HEK293 (cell line): ENCODE measurements around the gene ZNF419.

Experiments
- GLI2 ChIP-seq: fragments of 450-650 bp; formaldehyde crosslinking; IDR thresholded peaks from 2 replicates; pipeline ENCODE4; 2017; ENCODE audit warnings: missing biosample characterization, missing genetic modification characterization, low read depth, borderline replicate concordance
- HOXC10 ChIP-seq: sonication (generic); formaldehyde crosslinking; IDR thresholded peaks from 2 replicates; pipeline ENCODE4 v1.8.1; 2023; ENCODE audit warnings: mild to moderate bottlenecking, missing genetic modification reagents
- IKZF3 ChIP-seq: fragments of 450-650 bp; IDR thresholded peaks from 2 replicates; pipeline ENCODE4 v1.5.0; 2018; ENCODE audit warnings: missing biosample characterization, mild to moderate bottlenecking, missing genetic modification characterization, moderate library complexity
- KLF1 ChIP-seq: fragments of 450-650 bp; formaldehyde crosslinking; IDR thresholded peaks from 2 replicates; pipeline ENCODE4 v1.5.1; 2016; ENCODE audit warnings: missing biosample characterization, missing genetic modification characterization
- KLF8 ChIP-seq: fragments of 450-650 bp; formaldehyde crosslinking; IDR thresholded peaks from 2 replicates; pipeline ENCODE4 v1.5.1; 2016; ENCODE audit warnings: missing biosample characterization, missing genetic modification characterization
- MYNN ChIP-seq: fragments of 450-650 bp; formaldehyde crosslinking; IDR thresholded peaks from 2 replicates; pipeline ENCODE4 v1.5.1; 2016; ENCODE audit warnings: missing biosample characterization, missing genetic modification characterization, borderline replicate concordance
- OVOL3 ChIP-seq: fragments of 450-650 bp; formaldehyde crosslinking; IDR thresholded peaks from 2 replicates; pipeline ENCODE4 v1.5.1; 2016; ENCODE audit warnings: missing biosample characterization, missing genetic modification characterization
- RBAK ChIP-seq: fragments of 450-650 bp; formaldehyde crosslinking; IDR thresholded peaks from 2 replicates; pipeline ENCODE4 v1.5.1; 2016; ENCODE audit warnings: missing biosample characterization, missing genetic modification characterization
- SCRT2 ChIP-seq: fragments of 450-650 bp; formaldehyde crosslinking; IDR thresholded peaks from 2 replicates; pipeline ENCODE4 v1.5.1; 2016; ENCODE audit warnings: missing biosample characterization, missing genetic modification characterization
- SETDB1 ChIP-seq: IDR thresholded peaks from one replicate; pipeline ENCODE4 v1.6.1; 2017; ENCODE audit warnings: mild to moderate bottlenecking, low read length, moderate library complexity, mixed read lengths; ENCODE audit not compliant: insufficient read length
- SP3 ChIP-seq: fragments of 450-650 bp; formaldehyde crosslinking; IDR thresholded peaks from 2 replicates; pipeline ENCODE4 v1.5.1; 2016; ENCODE audit warnings: missing biosample characterization, missing genetic modification characterization
- YY1 ChIP-seq: fragments of 450-650 bp; formaldehyde crosslinking; IDR thresholded peaks from 2 replicates; pipeline ENCODE4 v1.5.1; 2018; ENCODE audit warnings: missing biosample characterization, missing genetic modification characterization
- YY2 ChIP-seq: fragments of 450-650 bp; formaldehyde crosslinking; IDR thresholded peaks from 2 replicates; pipeline ENCODE4 v1.5.1; 2016; ENCODE audit warnings: missing biosample characterization, missing genetic modification characterization
- ZBTB17 ChIP-seq: fragments of 450-650 bp; formaldehyde crosslinking; IDR thresholded peaks from 2 replicates; pipeline ENCODE4 v1.5.1; 2016; ENCODE audit warnings: missing biosample characterization, missing genetic modification characterization
- ZFP69B ChIP-seq: fragments of 450-650 bp; formaldehyde crosslinking; IDR thresholded peaks from 2 replicates; pipeline ENCODE4 v1.5.1; 2016; ENCODE audit warnings: missing biosample characterization, missing genetic modification characterization
- ZNF311 ChIP-seq: fragments of 450-650 bp; formaldehyde crosslinking; IDR thresholded peaks from 2 replicates; pipeline ENCODE4 v1.5.1; 2017; ENCODE audit warnings: missing biosample characterization, missing genetic modification characterization, borderline replicate concordance
- ZNF335 ChIP-seq: fragments of 450-650 bp; formaldehyde crosslinking; conservative IDR thresholded peaks from 2 replicates; pipeline ENCODE4 v1.5.1; 2016; ENCODE audit warnings: missing biosample characterization, missing genetic modification characterization
- ZNF341 ChIP-seq: fragments of 450-650 bp; formaldehyde crosslinking; IDR thresholded peaks from 2 replicates; pipeline ENCODE4; 2016; ENCODE audit warnings: low read depth, missing biosample characterization, missing genetic modification characterization
- ZNF394 ChIP-seq: fragments of 450-650 bp; formaldehyde crosslinking; IDR thresholded peaks from 2 replicates; pipeline ENCODE4 v1.5.1; 2016; ENCODE audit warnings: missing biosample characterization, missing genetic modification characterization, mild to moderate bottlenecking, moderate library complexity, borderline replicate concordance
- ZNF530 ChIP-seq: fragments of 450-650 bp; formaldehyde crosslinking; IDR thresholded peaks from 2 replicates; pipeline ENCODE4 v1.5.1; 2016; ENCODE audit warnings: low read depth, missing biosample characterization, missing genetic modification characterization
- ZNF76 ChIP-seq: fragments of 450-650 bp; formaldehyde crosslinking; IDR thresholded peaks from 2 replicates; pipeline ENCODE4; 2016; ENCODE audit warnings: low read depth, missing biosample characterization, missing genetic modification characterization, borderline replicate concordance
- ZXDB ChIP-seq: fragments of 450-650 bp; formaldehyde crosslinking; IDR thresholded peaks from 2 replicates; pipeline ENCODE4 v1.5.1; 2016; ENCODE audit warnings: missing biosample characterization, missing genetic modification characterization
- TF ChIP-seq, protein P1 (sequence below): fragments of 450-650 bp; formaldehyde crosslinking; IDR thresholded peaks from 2 replicates; pipeline ENCODE4 v1.5.1; 2016; ENCODE audit warnings: missing biosample characterization, missing genetic modification characterization
- TF ChIP-seq, protein P2 (sequence below): fragments of 450-650 bp; formaldehyde crosslinking; IDR thresholded peaks from 2 replicates; pipeline ENCODE4 v1.5.1; 2016; ENCODE audit warnings: missing biosample characterization, missing genetic modification characterization
- TF ChIP-seq, protein P3 (sequence below): fragments of 450-650 bp; formaldehyde crosslinking; IDR thresholded peaks from 2 replicates; pipeline ENCODE4 v1.5.1; 2016; ENCODE audit warnings: missing biosample characterization, missing genetic modification characterization
- TF ChIP-seq, protein P4 (sequence below): fragments of 450-650 bp; formaldehyde crosslinking; IDR thresholded peaks from 2 replicates; pipeline ENCODE4 v1.5.1; 2016; ENCODE audit warnings: missing biosample characterization, missing genetic modification characterization
- TF ChIP-seq, protein P5 (sequence below): fragments of 450-650 bp; formaldehyde crosslinking; optimal IDR thresholded peaks from 2 replicates; pipeline ENCODE3; 2016; ENCODE audit warnings: missing biosample characterization, mild to moderate bottlenecking, missing genetic modification characterization
- TF ChIP-seq, protein P6 (sequence below): fragments of 450-650 bp; formaldehyde crosslinking; IDR thresholded peaks from 2 replicates; pipeline ENCODE4 v1.5.1; 2016; ENCODE audit warnings: missing biosample characterization, missing genetic modification characterization

The ZNF419 gene

DNA sequence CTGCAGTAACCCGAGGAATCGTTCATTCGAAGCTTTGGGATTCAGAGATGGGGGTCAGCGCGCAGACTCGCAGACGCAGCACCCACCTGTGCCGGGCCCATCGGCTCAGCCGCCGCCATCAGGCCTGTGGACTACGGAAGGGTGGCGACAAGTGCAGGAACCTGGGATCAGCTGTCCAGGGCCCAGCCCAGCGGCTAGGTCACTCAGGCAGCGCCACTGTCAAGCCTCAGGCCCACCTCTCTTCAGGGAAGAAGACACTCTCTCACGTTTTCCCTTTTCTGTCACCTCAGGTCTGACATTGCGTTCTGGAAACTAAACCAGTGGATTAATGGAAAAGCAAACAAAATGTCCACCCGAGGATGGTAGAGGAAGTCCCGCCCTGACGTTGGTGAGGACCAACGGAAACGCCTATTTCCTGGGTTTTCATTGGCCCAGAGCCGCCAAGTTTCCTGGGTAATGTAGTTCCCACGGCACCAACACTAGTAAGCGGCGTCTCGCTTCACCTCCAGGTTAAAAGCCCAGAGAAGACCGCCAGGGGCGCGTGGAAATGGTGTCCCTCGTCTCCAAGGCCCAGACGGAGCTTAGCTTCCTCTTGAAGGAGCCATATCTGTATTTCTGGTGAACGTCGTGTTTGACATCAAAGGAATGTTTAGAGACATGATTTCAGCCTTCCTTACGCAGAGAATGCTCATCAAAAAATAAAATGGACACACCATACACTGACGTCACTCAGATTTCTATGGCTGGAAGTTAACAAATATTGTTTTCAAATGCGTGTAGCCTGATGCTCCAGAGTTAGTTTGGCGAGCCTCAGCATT, 10.2 kb upstream of the ZNF419 start, which contains the start of gene ZNF772 (continued):
- TF ChIP-seq, protein P1, sequence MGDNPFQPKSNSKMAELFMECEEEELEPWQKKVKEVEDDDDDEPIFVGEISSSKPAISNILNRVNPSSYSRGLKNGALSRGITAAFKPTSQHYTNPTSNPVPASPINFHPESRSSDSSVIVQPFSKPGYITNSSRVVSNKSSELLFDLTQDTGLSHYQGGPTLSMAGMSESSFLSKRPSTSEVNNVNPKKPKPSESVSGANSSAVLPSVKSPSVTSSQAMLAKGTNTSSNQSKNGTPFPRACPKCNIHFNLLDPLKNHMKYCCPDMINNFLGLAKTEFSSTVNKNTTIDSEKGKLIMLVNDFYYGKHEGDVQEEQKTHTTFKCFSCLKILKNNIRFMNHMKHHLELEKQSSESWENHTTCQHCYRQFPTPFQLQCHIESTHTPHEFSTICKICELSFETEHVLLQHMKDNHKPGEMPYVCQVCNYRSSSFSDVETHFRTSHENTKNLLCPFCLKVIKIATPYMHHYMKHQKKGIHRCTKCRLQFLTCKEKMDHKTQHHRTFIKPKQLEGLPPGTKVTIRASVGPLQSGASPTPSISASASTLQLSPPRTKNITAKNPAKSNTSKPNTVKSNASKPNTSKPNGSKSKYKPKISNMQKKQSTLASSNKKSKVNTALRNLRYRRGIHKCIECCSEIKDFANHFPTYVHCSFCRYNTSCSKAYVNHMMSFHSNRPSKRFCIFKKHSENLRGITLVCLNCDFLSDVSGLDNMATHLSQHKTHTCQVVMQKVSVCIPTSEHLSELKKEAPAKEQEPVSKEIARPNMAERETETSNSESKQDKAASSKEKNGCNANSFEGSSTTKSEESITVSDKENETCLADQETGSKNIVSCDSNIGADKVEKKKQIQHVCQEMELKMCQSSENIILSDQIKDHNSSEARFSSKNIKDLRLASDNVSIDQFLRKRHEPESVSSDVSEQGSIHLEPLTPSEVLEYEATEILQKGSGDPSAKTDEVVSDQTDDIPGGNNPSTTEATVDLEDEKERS (tag by site-specific recombination), result 0 out of 2 replicates have a peak, but pooled peaks have one; percentile 49
- TF ChIP-seq RBAK (tag by site-specific recombination) (0 out of 2 replicates have a peak, but pooled peaks have one; percentile 9), YY1 (tag by site-specific recombination) (peak; percentile 68), SCRT2 (tag by site-specific recombination) (peak; percentile 90), ZNF530 (tag by site-specific recombination) (no peak), OVOL3 (0 out of 2 replicates have a peak, but pooled peaks have one; percentile 16), HOXC10 (CRISPR knock-in tag) (peak; percentile 95; the same call in 1 of the 2 replicates), ZNF335 (tag by site-specific recombination) (peak; percentile 93), ZNF76 (tag by site-specific recombination) (peak; percentile 80), MYNN (tag by site-specific recombination) (no peak), ZNF394 (0 out of 2 replicates have a peak, but pooled peaks have one; percentile 22), KLF8 (tag by site-specific recombination) (peak; percentile 61), ZBTB17 (tag by site-specific recombination) (peak; percentile 72), ZXDB (tag by site-specific recombination) (peak; percentile 81; the same call in 1 of the 2 replicates), GLI2 (tag by site-specific recombination) (no peak), ZFP69B (0 out of 2 replicates have a peak, but pooled peaks have one; percentile 39), ZNF341 (tag by site-specific recombination) (no peak), SP3 (tag by site-specific recombination) (peak; percentile 76), YY2 (peak; percentile 73), KLF1 (0 out of 2 replicates have a peak, but pooled peaks have one; percentile 39), SETDB1 (peak; percentile 81), IKZF3 (peak; percentile 54; the same call in 1 of the 2 replicates), ZNF311 (tag by site-specific recombination) (no peak)
- TF ChIP-seq, protein P2, sequence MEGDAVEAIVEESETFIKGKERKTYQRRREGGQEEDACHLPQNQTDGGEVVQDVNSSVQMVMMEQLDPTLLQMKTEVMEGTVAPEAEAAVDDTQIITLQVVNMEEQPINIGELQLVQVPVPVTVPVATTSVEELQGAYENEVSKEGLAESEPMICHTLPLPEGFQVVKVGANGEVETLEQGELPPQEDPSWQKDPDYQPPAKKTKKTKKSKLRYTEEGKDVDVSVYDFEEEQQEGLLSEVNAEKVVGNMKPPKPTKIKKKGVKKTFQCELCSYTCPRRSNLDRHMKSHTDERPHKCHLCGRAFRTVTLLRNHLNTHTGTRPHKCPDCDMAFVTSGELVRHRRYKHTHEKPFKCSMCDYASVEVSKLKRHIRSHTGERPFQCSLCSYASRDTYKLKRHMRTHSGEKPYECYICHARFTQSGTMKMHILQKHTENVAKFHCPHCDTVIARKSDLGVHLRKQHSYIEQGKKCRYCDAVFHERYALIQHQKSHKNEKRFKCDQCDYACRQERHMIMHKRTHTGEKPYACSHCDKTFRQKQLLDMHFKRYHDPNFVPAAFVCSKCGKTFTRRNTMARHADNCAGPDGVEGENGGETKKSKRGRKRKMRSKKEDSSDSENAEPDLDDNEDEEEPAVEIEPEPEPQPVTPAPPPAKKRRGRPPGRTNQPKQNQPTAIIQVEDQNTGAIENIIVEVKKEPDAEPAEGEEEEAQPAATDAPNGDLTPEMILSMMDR (tag by site-specific recombination), result peak; percentile 87
- TF ChIP-seq, protein P3, sequence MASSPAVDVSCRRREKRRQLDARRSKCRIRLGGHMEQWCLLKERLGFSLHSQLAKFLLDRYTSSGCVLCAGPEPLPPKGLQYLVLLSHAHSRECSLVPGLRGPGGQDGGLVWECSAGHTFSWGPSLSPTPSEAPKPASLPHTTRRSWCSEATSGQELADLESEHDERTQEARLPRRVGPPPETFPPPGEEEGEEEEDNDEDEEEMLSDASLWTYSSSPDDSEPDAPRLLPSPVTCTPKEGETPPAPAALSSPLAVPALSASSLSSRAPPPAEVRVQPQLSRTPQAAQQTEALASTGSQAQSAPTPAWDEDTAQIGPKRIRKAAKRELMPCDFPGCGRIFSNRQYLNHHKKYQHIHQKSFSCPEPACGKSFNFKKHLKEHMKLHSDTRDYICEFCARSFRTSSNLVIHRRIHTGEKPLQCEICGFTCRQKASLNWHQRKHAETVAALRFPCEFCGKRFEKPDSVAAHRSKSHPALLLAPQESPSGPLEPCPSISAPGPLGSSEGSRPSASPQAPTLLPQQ, result peak; percentile 81
- TF ChIP-seq, protein P4, sequence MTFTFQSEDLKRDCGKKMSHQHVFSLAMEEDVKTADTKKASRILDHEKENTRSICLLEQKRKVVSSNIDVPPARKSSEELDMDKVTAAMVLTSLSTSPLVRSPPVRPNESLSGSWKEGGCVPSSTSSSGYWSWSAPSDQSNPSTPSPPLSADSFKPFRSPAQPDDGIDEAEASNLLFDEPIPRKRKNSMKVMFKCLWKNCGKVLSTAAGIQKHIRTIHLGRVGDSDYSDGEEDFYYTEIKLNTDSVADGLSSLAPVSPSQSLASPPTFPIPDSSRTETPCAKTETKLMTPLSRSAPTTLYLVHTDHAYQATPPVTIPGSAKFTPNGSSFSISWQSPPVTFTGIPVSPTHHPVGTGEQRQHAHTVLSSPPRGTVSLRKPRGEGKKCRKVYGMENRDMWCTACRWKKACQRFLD (tag by site-specific recombination), result no peak
- TF ChIP-seq, protein P5, sequence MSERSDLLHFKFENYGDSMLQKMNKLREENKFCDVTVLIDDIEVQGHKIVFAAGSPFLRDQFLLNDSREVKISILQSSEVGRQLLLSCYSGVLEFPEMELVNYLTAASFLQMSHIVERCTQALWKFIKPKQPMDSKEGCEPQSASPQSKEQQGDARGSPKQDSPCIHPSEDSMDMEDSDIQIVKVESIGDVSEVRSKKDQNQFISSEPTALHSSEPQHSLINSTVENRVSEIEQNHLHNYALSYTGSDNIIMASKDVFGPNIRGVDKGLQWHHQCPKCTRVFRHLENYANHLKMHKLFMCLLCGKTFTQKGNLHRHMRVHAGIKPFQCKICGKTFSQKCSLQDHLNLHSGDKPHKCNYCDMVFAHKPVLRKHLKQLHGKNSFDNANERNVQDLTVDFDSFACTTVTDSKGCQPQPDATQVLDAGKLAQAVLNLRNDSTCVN, result peak; percentile 15
- TF ChIP-seq, protein P6, sequence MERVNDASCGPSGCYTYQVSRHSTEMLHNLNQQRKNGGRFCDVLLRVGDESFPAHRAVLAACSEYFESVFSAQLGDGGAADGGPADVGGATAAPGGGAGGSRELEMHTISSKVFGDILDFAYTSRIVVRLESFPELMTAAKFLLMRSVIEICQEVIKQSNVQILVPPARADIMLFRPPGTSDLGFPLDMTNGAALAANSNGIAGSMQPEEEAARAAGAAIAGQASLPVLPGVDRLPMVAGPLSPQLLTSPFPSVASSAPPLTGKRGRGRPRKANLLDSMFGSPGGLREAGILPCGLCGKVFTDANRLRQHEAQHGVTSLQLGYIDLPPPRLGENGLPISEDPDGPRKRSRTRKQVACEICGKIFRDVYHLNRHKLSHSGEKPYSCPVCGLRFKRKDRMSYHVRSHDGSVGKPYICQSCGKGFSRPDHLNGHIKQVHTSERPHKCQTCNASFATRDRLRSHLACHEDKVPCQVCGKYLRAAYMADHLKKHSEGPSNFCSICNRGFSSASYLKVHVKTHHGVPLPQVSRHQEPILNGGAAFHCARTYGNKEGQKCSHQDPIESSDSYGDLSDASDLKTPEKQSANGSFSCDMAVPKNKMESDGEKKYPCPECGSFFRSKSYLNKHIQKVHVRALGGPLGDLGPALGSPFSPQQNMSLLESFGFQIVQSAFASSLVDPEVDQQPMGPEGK (tag by site-specific recombination), result no peak
